PFSK-1 (cell line): ENCODE measurements around the gene ESR2.

Experiments
- FOXP2 ChIP-seq: optimal IDR thresholded peaks from 2 replicates; pipeline ENCODE3; 2011; ENCODE audit warnings: borderline replicate concordance, control low read depth, inconsistent platforms; ENCODE audit not compliant: insufficient read depth; ENCODE audit errors: extremely low read length, extremely low read depth
- POLR2AphosphoS5 ChIP-seq: IDR thresholded peaks from 2 replicates; pipeline ENCODE4 v1.6.1; 2012; ENCODE audit warnings: low read depth, mild to moderate bottlenecking, control low read depth, low read length, moderate library complexity
- REST ChIP-seq, 2 experiments: IDR thresholded peaks; 2 replicates each; pipeline versions ENCODE4 v1.6.1 to v1.8.0; 2011 to 2012; ENCODE audit warnings: low read depth in 2 of 2, low read length in 2 of 2, control low read depth in 1 of 2, inconsistent platforms in 1 of 2, mild to moderate bottlenecking in 1 of 2, moderate library complexity in 1 of 2; ENCODE audit not compliant: insufficient read depth in 1 of 2
- SIN3A ChIP-seq: IDR thresholded peaks from 2 replicates; pipeline ENCODE4 v1.6.1; 2012; ENCODE audit warnings: mild to moderate bottlenecking, low read length, moderate library complexity, borderline replicate concordance; ENCODE audit not compliant: insufficient read depth
- TAF1 ChIP-seq: IDR thresholded peaks from 2 replicates; pipeline ENCODE4 v1.6.1; 2012; ENCODE audit warnings: low read length, control low read depth, borderline replicate concordance; ENCODE audit not compliant: insufficient read depth

ESR2 gene

GRCh38 chr14:64119980-64120379 lies 174.2 kb downstream of the ESR2 start:
- TF ChIP-seq SIN3A: no peak
- TF ChIP-seq TAF1: no peak

DNA sequence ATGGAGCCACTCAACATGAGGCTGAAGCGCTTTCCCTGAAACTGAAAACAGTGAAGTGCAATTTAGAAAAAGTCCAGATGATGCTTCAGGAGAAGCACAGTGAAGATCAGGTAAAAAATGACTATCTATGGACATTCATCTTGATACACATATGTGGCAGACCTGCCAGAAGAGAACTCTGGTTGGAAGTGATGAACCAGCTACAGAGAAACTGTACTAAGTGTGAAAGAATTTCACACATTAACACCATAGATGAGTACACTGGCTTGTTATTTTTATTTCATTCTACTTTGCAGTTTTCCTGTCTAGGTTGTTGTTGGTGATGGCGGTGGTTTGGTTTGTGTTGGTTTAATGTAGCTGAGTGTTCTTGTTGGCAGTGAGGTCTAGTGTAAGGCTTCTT lies 174.7 kb downstream of the ESR2 start:
- TF ChIP-seq REST (IDR thresholded peaks at IDR 0.05; ENCODE audit: insufficient read depth in 1 of 2, low read depth in 2 of 2, low read length in 2 of 2) (no peak), POLR2AphosphoS5 (no peak), SIN3A (no peak), FOXP2 (no peak), TAF1 (no peak)

GRCh38 chr14:64118892-64119291 lies 175.3 kb downstream of the ESR2 start:
- TF ChIP-seq TAF1 (no peak), SIN3A (no peak), FOXP2 (no peak), REST (IDR thresholded peaks at IDR 0.05; ENCODE audit: insufficient read depth in 1 of 2, low read depth in 2 of 2, low read length in 2 of 2) (no peak)

DNA sequence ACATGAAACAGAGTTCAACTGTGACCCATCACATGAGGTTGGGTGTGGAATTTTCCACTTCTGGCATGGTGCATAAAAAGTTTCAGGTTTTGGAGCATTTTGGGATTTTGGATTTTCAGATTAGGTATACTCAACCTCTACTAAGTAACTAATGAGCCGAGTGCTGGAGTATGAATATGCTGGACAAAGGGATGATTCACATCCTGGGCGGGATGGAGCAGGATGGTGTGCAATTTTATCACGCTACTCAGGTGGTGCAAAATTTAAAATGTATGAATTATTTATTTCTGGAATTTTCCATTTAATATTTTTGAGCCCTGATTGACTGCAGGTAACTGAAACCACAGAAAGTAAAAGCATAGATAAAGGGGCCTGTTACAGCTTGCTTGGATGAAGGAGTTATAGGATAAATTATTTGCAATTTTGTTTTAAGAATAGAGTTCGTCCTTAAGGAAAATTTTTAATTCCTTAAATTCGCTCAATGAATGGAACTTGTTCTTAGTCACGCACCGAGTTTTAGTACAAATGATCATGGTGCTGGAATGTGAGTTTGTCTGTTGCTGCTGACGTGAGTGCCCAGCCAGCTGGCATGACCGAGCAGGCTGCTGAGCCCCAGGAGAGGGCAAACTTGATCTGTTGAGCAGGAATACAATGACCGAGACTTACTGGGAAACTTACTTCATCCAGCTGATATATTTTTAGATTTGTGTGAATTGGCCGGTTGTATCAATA lies 176.3 kb downstream of the ESR2 start:
- TF ChIP-seq POLR2AphosphoS5: no peak
- no peak for TF ChIP-seq FOXP2
- no peak for TF ChIP-seq TAF1
- no peak for TF ChIP-seq REST (IDR thresholded peaks at IDR 0.05; ENCODE audit: insufficient read depth in 1 of 2, low read depth in 2 of 2, low read length in 2 of 2)
- no peak for TF ChIP-seq SIN3A

- TF ChIP-seq POLR2AphosphoS5 (no peak), REST (IDR thresholded peaks at IDR 0.05; ENCODE audit: insufficient read depth in 1 of 2, low read depth in 2 of 2, low read length in 2 of 2) (no peak), TAF1 (no peak)
These were observed 178.8 kb downstream of the ESR2 start for GRCh38 chr14:64115401-64115800.
